K562 (cell line): Measurements from ENCODE around the gene PPM1F. TPM values are rescaled to one million over a fixed set of nuclear protein-coding genes. Genes with fewer than 3 reads are reported as not detected.

ENCODE experiments used
- ATAC-seq: fragments of 200-7000 bp; cut with Tn5 transposase; 3 replicates; pipeline ENCODE4 v1.9.1; 2020; ENCODE audit warnings: moderate library complexity
- BruUV-seq: library from RNA; stranded (reverse); fragments of 400-500 nt; replicated peaks from 2 replicates; lab custom pipeline; 2021; lab: Mats Ljungman, UMichigan
- CTCF ChIA-PET: fragments of 300-600 bp; formaldehyde crosslinking; extraction: SDS; loops from one replicate; lab custom pipeline; 2021; ENCODE audit warnings: low intra/inter-chr PET ratio; lab: Yijun Ruan, JAX
- POLR2A ChIA-PET: fragments of 300-600, 350-650 bp; sonication (Branson Sonifier 250); formaldehyde crosslinking; extraction: SDS; loops from one replicate; lab custom pipeline; 2021; ENCODE audit warnings: antibody characterized with exemption, inconsistent platforms; lab: Yijun Ruan, JAX
- DNase-seq, 4 experiments: peaks; one replicate each; pipeline versions ENCODE4 v3.0.0 to v3.0.0-alpha.2; 2011 to 2018; ENCODE audit warnings: low spot score in 3 of 4, mixed read lengths in 3 of 4; ENCODE audit errors: extremely low read depth in 1 of 4
- FAIRE-seq: peaks from 2 replicates; lab custom pipeline; 2011; peaks lifted over from hg19 to GRCh38; lab: Jason Lieb, UNC
- H2AFZ ChIP-seq: 2 replicates; pipeline ENCODE4 v1.6.0; 2011; ENCODE audit warnings: low read depth, low read length, control low read depth, inconsistent platforms
- H3K27ac ChIP-seq: fragments of 200-600 bp; 3 replicates; pipeline ENCODE4 v1.8.0; 2011; ENCODE audit warnings: low read depth, mild to moderate bottlenecking, control low read depth, inconsistent platforms, low read length, moderate library complexity, mixed read lengths; ENCODE audit errors: extremely low read depth
- H3K27me3 ChIP-seq, 2 experiments: fragments of 300-600 bp in 1 of 2; 2 replicates in 1 of 2; 3 replicates in 1 of 2; pipeline versions ENCODE4 v1.6.0 to v1.8.0; 2011; ENCODE audit warnings: inconsistent platforms in 2 of 2, low read length in 2 of 2, mild to moderate bottlenecking in 1 of 2, mixed read lengths in 1 of 2, moderate library complexity in 1 of 2; ENCODE audit not compliant: control insufficient read depth in 2 of 2, insufficient read depth in 2 of 2
- H3K36me3 ChIP-seq: fragments of 300-600 bp; 3 replicates; pipeline ENCODE4 v1.8.0; 2011; ENCODE audit warnings: mild to moderate bottlenecking, low read length, inconsistent platforms; ENCODE audit not compliant: control insufficient read depth, insufficient read depth
- H3K4me1 ChIP-seq, 2 experiments: fragments of 200-600 bp in 1 of 2; replicated peaks in 1 of 2; 2 replicates in 1 of 2; 3 replicates in 1 of 2; pipeline versions ENCODE4 v1.5.1 to v1.8.0; 2011; ENCODE audit warnings: inconsistent platforms in 2 of 2, low read length in 2 of 2, mild to moderate bottlenecking in 1 of 2, mixed read lengths in 1 of 2, moderate library complexity in 1 of 2; ENCODE audit not compliant: control insufficient read depth in 2 of 2, insufficient read depth in 2 of 2
- H3K4me2 ChIP-seq: 2 replicates; pipeline ENCODE4 v1.6.1; 2011; ENCODE audit warnings: low read length, control low read depth, inconsistent platforms, mixed read lengths; ENCODE audit not compliant: insufficient read depth
- H3K4me3 ChIP-seq: fragments of 200-600 bp; sonication (generic), shearing (Covaris generic); 2 replicates; pipeline ENCODE4 v1.5.1; 2016; ENCODE audit warnings: control low read depth, inconsistent platforms
- H3K79me2 ChIP-seq: fragments of 200-600 bp; 3 replicates; pipeline ENCODE4 v1.8.0; 2011; ENCODE audit warnings: low read length, inconsistent platforms; ENCODE audit not compliant: control insufficient read depth, insufficient read depth
- H3K9ac ChIP-seq, 2 experiments: 2 replicates each; pipeline versions ENCODE4 v1.6.0 to v1.6.1; 2011; ENCODE audit warnings: low read depth in 2 of 2, low read length in 2 of 2, control low read depth in 1 of 2, inconsistent platforms in 1 of 2, mild to moderate bottlenecking in 1 of 2, mixed read lengths in 1 of 2; ENCODE audit not compliant: insufficient read depth in 1 of 2
- H3K9me1 ChIP-seq: one replicate; pipeline ENCODE4 v1.6.0; 2011; ENCODE audit warnings: inconsistent platforms, mild to moderate bottlenecking, low read length, moderate library complexity; ENCODE audit not compliant: control insufficient read depth, insufficient read depth
- H3K9me3 ChIP-seq: replicated peaks from 2 replicates; pipeline ENCODE4 v1.5.1; 2011; ENCODE audit warnings: low read depth, low read length, inconsistent platforms; ENCODE audit not compliant: control insufficient read depth, insufficient read depth
- H4K20me1 ChIP-seq: replicated peaks from 2 replicates; pipeline ENCODE4 v1.6.1; 2011; ENCODE audit warnings: low read length, inconsistent platforms, mixed read lengths; ENCODE audit not compliant: control insufficient read depth, insufficient read depth
- BRCA1 ChIP-seq, 2 experiments: fragments of 450-650 bp in 1 of 2; sonication (generic) in 1 of 2; formaldehyde crosslinking in 1 of 2; IDR thresholded peaks; 2 replicates each; pipeline versions ENCODE4 v1.5.0 to v1.6.1; 2017 to 2020; ENCODE audit warnings: mild to moderate bottlenecking in 1 of 2, missing genetic modification reagents in 1 of 2
- CCAR2 ChIP-seq: fragments of 200-400 bp; formaldehyde crosslinking; IDR thresholded peaks from 2 replicates; pipeline ENCODE4 v1.6.1; 2017; ENCODE audit warnings: mild to moderate bottlenecking, low read depth, low read length
- EP400 ChIP-seq: fragments of 450-650 bp; IDR thresholded peaks from 2 replicates; pipeline ENCODE4 v1.6.1; 2017; ENCODE audit warnings: antibody characterized with exemption, mild to moderate bottlenecking, moderate library complexity
- FOXA3 ChIP-seq, 2 experiments: fragments of 450-650 bp in 1 of 2; sonication (generic) in 1 of 2; formaldehyde crosslinking; IDR thresholded peaks in 1 of 2; conservative IDR thresholded peaks in 1 of 2; 2 replicates each; pipeline versions ENCODE4 v1.4.0 to v1.8.0; 2020 to 2022; ENCODE audit warnings: mild to moderate bottlenecking in 2 of 2, missing genetic modification reagents in 1 of 2
- JUNB ChIP-seq: fragments of 450-650 bp; formaldehyde crosslinking; conservative IDR thresholded peaks from 2 replicates; pipeline ENCODE4 v1.4.0; 2020; ENCODE audit warnings: mild to moderate bottlenecking
- JUND ChIP-seq, 2 experiments: IDR thresholded peaks; 2 replicates in 1 of 2; 3 replicates in 1 of 2; pipeline ENCODE4 v1.6.1; 2011; ENCODE audit warnings: borderline replicate concordance in 2 of 2, low read depth in 2 of 2, low read length in 2 of 2, improper control_type of control experiment in 1 of 2, missing biosample characterization in 1 of 2, missing genetic modification characterization in 1 of 2, missing genetic modification reagents in 1 of 2
- MAFG ChIP-seq: fragments of 450-650 bp; conservative IDR thresholded peaks from 2 replicates; pipeline ENCODE4 v1.6.1; 2016; ENCODE audit warnings: missing genetic modification characterization, missing compliant biosample characterization
- MED1 ChIP-seq: sonication (generic); formaldehyde crosslinking; IDR thresholded peaks from 2 replicates; pipeline ENCODE4 v1.8.1; 2023; ENCODE audit warnings: missing genetic modification reagents, borderline replicate concordance
- MEF2D ChIP-seq: conservative IDR thresholded peaks from 2 replicates; pipeline ENCODE4 v1.6.1; 2016; ENCODE audit warnings: low read depth, missing genetic modification characterization, missing compliant biosample characterization
- PRMT5 ChIP-seq: sonication (generic); formaldehyde crosslinking; IDR thresholded peaks from 2 replicates; pipeline ENCODE4 v1.5.0; 2020; ENCODE audit warnings: missing genetic modification reagents
- TCF3 ChIP-seq: sonication (generic); formaldehyde crosslinking; IDR thresholded peaks from 2 replicates; pipeline ENCODE4 v1.4.0; 2020; ENCODE audit warnings: mild to moderate bottlenecking, missing genetic modification reagents
- ZC3H4 ChIP-seq: sonication (generic); formaldehyde crosslinking; IDR thresholded peaks from 2 replicates; pipeline ENCODE4 v1.9.0; 2021; ENCODE audit warnings: missing genetic modification reagents, borderline replicate concordance
- ZNF184 ChIP-seq: sonication (generic); formaldehyde crosslinking; IDR thresholded peaks from 2 replicates; pipeline ENCODE4 v1.5.0; 2020; ENCODE audit warnings: missing genetic modification reagents
- ZNF224 ChIP-seq: sonication (generic); formaldehyde crosslinking; IDR thresholded peaks from 2 replicates; pipeline ENCODE4 v1.8.0; 2022; ENCODE audit warnings: mild to moderate bottlenecking, missing genetic modification reagents
- ZNF232 ChIP-seq: sonication (generic); formaldehyde crosslinking; IDR thresholded peaks from 2 replicates; pipeline ENCODE4 v1.8.0; 2022; ENCODE audit warnings: mild to moderate bottlenecking, missing genetic modification reagents
- WGBS: fragments of 100-300 bp; shearing (Covaris generic); methylation state at CpG from one replicate; pipeline ENCODE4 v1.1.6; 2016; ENCODE audit warnings: low coverage, mixed read lengths; ENCODE audit not compliant: insufficient coverage; ENCODE audit errors: missing lambda C conversion rate; 5-methylcytosine and 5-hydroxymethylcytosine counted together
- in situ Hi-C: fragments of 300-500 bp; cut with MboI; formaldehyde crosslinking; loops from 4 replicates; pipeline ENCODE4 v1.15.0; 2018; ENCODE audit warnings: inconsistent platforms, mixed read lengths
- intact Hi-C: fragments of 100-400 bp; cut with micrococcal nuclease; formaldehyde crosslinking; loops from 2 replicates; pipeline ENCODE4 v1.14.2; 2022
- polyA plus RNA-seq, 8 experiments: library from polyadenylated mRNA; depleted of rRNA in 4 of 8; stranded (reverse) in 5 of 8; unstranded in 3 of 8; fragments of >200 nt; fragmentation: Nextera tagmentation in 2 of 8; fragmentation: Illumina TruSeq in 1 of 8; extraction: Ambion mirVana in 2 of 8; extraction: Trizol in 1 of 8; gene quantifications; 2 replicates each; pipeline versions ENCODE4 v1.2.1 to v1.2.3, GENCODE V29; 2011 to 2014; ENCODE audit warnings: inconsistent platforms in 1 of 8, missing spikeins in 1 of 8
- total RNA-seq, 7 experiments: library from RNA; depleted of rRNA in 6 of 7; stranded (reverse); fragments of >200 nt in 6 of 7; fragmentation: Illumina TruSeq in 2 of 7; extraction: Trizol in 2 of 7; gene quantifications; 2 replicates each; pipeline versions ENCODE4 v1.2.1 to v1.2.3, GENCODE V29; 2011 to 2021; ENCODE audit warnings: low replicate concordance in 1 of 7
- TF ChIP-seq, protein P1 (sequence below): fragments of 450-650 bp; formaldehyde crosslinking; conservative IDR thresholded peaks from 2 replicates; pipeline ENCODE4 v1.4.0; 2022; ENCODE audit warnings: mild to moderate bottlenecking, missing genetic modification characterization
- TF ChIP-seq, protein P2 (sequence below): sonication (generic); formaldehyde crosslinking; IDR thresholded peaks from 2 replicates; pipeline ENCODE4 v1.8.0; 2022; ENCODE audit warnings: mild to moderate bottlenecking, missing genetic modification reagents

PPM1F gene
- total and polyA plus RNA-seq, 9 of the 15 experiments (the other 6 are each of a cell fraction or from before 2014, with no cell fraction given): 2.1 to 159 (median 64.0) TPM

DNA sequence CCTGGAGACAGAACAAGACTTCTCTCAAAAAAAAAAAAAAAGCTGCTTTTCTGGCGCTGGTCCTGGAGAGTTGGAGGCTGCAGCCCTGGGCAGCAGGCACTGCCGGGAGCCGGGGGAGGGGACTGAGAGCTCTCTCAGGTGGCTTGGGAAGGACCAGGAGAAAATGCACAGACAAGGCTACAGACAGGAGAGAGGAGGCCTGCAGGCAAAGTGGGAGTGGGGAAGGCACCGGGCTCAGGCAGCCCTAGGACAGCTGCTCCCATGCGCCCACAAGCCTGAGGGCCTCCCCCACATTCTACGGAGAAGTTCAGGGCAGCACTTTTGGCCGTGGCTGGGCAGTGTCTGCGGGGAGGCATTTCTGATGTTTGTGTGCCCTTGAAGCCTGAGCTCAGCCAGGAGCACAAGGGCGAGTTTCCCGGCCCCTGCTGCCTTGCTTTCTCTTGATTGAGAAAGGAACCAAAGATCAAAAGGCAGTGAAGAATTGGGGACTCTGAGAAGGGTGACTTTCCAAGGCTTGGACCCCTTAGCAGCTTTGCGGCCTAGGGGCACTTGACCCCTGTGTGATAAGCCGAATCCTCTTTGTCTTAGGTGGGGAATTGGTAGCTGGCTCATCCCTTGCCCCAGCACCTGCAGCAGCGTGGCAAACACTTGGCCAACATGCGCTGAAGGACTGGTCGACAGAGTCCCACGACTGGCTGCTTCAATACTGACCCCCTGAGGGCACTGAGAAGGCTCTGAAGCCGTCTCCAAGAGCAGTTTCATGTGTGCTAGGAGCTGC is 35.3 kb downstream of the PPM1F start (continued):
- TF ChIP-seq ZC3H4 (CRISPR knock-in tag): peak; percentile 78
- no peak for TF ChIP-seq JUND (IDR thresholded peaks at IDR 0.05; ENCODE audit: borderline replicate concordance, low read depth, low read length)
- no peak for TF ChIP-seq JUND (tag; IDR thresholded peaks at IDR 0.05; ENCODE audit: borderline replicate concordance, low read depth, low read length)
- TF ChIP-seq MEF2D: no peak
- no peak for TF ChIP-seq CCAR2
- TF ChIP-seq MAFG (tag): no peak
- TF ChIP-seq EP400: no peak
- no peak for TF ChIP-seq ZNF224 (CRISPR knock-in tag)

DNA sequence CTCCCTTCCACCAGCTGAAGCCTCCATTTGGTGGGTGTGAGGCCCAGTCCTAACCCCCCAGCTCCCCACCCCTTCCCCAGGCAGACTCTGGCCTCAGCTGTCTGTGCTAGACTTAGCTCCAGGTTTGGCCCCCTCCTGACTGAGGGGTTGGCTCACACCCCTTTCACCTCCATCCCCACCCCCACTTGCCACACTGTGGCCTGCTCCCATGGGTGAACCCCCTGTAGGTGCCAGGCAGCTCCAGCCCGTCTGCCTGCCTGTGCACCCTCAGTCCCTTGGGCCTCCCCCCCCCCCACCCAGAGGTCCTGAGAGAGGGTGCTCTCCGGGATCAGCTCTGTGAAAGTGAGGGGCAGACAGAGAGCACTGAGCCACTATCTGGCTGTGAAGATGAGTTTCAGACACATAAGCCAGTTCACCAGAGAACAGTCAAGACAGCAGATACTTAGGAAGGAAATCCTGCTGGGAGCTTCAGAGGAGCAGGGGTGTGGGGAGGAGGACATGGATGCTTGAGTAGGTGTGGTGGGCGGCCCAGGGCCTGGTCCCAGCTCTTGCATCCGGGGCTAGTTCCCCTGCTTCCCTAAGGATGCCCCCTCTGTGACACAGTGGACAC is 36.2 kb downstream of the PPM1F start:
- peaks cover 0 to 33% of the 10 kb centered on the region in 2 experiments; a peak in 3 of 5 replicates for H3K4me1 ChIP-seq
- no peak overlapping the region for H2AFZ ChIP-seq
- H3K27me3 ChIP-seq: no peaks in the 10 kb centered on the region
- no TSS peak for BruUV-seq
- ChIA-PET CTCF (interaction anchor here (1.3 kb wide), 1 partner anchor 203 kb away, joined by 7 read pairs; no protein-coding TSS in a partner anchor), POLR2A (interaction anchor here (0.6 to 49.7 kb wide), 21 partner anchors 3 to 850 kb away, joined by 3 to 1041 read pairs (median 4); partner anchors contain the start of genes MAPK1 and PPM1F)
- no peak overlapping the region for H3K27ac ChIP-seq
- no peaks in the 10 kb centered on the region for H3K9me1 ChIP-seq
- H3K4me3 ChIP-seq: no peak overlapping the region
- DNase-seq (no peak), ATAC-seq (peak; percentile 6), FAIRE-seq (no peak)
- H3K79me2 ChIP-seq: no peaks in the 10 kb centered on the region
- H3K9ac ChIP-seq: peak overlapping the region in 1 of 2 experiments; percentile 39; a peak in 2 of 4 replicates
- WGBS: 18% methylated on average over 4 of the region's 4 CpGs
- peaks cover 28% of the 10 kb centered on the region for H4K20me1 ChIP-seq
- no peaks in the 10 kb centered on the region for H3K36me3 ChIP-seq
- no peak overlapping the region for H3K4me2 ChIP-seq
- no peaks in the 10 kb centered on the region for H3K9me3 ChIP-seq
- intact Hi-C loops: no loop called here
- in situ Hi-C loops: no loop called here
- TF ChIP-seq PRMT5 (CRISPR knock-in tag) (0 out of 2 replicates have a peak, but pooled peaks have one; percentile 50), MED1 (CRISPR knock-in tag) (0 out of 2 replicates have a peak, but pooled peaks have one; percentile 43), ZNF232 (CRISPR knock-in tag) (no peak), FOXA3 (CRISPR knock-in tag; conservative IDR thresholded peaks at IDR 0.05 in 1 of 2, IDR thresholded peaks at IDR 0.05 in 1 of 2) (peak in 1 of 2 experiments; percentile 73; a peak in 1 of 4 replicates), ZNF184 (CRISPR knock-in tag) (0 out of 2 replicates have a peak, but pooled peaks have one; percentile 13), TCF3 (CRISPR knock-in tag) (no peak), BRCA1 (IDR thresholded peaks at IDR 0.05) (no peak), BRCA1 (CRISPR knock-in tag; IDR thresholded peaks at IDR 0.05) (peak; percentile 90; the same call in 1 of the 2 replicates), JUNB (CRISPR knock-in tag) (0 out of 2 replicates have a peak, but pooled peaks have one; percentile 31)
- TF ChIP-seq, protein P1, sequence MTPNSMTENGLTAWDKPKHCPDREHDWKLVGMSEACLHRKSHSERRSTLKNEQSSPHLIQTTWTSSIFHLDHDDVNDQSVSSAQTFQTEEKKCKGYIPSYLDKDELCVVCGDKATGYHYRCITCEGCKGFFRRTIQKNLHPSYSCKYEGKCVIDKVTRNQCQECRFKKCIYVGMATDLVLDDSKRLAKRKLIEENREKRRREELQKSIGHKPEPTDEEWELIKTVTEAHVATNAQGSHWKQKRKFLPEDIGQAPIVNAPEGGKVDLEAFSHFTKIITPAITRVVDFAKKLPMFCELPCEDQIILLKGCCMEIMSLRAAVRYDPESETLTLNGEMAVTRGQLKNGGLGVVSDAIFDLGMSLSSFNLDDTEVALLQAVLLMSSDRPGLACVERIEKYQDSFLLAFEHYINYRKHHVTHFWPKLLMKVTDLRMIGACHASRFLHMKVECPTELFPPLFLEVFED (CRISPR knock-in tag): 0 out of 2 replicates have a peak, but pooled peaks have one; percentile 4
- TF ChIP-seq, protein P2, sequence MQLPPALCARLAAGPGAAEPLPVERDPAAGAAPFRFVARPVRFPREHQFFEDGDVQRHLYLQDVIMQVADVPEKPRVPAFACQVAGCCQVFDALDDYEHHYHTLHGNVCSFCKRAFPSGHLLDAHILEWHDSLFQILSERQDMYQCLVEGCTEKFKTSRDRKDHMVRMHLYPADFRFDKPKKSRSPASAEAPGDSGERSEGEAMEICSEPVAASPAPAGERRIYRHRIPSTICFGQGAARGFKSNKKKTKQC (CRISPR knock-in tag): peak; percentile 15; the same call in 1 of the 2 replicates
